ENCODE results near the gene FTCD. TPM values are rescaled to one million over a fixed set of nuclear protein-coding genes. Genes with fewer than 3 reads are reported as not detected.
A peak's percentile ranks its signal among the peaks of the same experiment; 100 is the strongest.

Gene FTCD
- total RNA-seq, 4 donors from 2014 or later, result 0.29 TPM; not detected in 3

DNA sequence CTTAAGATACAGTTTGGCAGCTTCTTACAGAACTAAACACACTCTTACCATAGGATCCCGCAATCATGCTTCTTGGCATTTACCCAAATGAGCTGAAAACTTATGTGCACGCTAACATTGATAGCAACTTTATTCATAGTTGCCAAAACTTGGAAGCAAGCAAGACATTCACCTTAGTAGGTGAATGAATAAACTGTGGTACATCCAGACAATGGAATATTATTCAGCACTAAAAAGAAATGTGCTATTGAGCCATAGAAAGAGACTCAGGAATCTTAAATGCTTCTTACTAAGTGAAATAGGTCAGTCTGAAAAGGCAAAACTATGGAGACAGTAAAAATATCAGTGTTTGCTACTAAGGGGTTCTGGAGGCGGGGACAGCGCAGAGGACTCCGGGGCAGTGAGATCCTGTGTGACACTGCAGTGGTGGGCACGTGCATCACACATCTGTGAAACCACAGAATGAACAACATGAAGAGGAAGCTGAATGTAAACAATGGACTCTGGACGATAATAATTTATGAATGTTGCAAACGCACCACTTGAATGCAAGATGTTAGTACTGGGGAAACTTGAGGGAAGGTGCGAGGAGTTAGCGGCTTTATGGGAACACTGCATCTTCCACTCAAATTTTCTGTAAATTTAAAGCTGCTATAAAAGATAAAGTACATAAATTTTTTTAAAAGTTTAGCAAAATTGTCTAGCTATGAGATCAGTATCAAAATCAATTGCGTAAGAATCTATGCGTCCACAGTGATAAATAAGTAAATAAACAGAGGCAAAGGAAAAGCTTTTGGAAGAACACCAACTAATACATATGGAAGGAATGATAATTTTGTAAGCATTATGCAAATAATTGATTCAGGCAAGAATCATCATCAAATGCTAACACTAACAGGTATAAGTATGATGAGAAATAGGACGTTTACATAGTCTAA lies 44.3 kb upstream of the FTCD start:
- no peak for DNase-seq (ENCODE audit: low spot score in 2 of 2)
- intact Hi-C loops (cut with DNase I; ENCODE audit: low total_unique reads), result no loop called here
- WGBS, 2 donors, result 81 to 87% methylated on average over 13 of the region's 13 CpGs
- TF ChIP-seq POLR2A (IDR thresholded peaks at IDR 0.05), result no peak
- TF ChIP-seq, protein P1, sequence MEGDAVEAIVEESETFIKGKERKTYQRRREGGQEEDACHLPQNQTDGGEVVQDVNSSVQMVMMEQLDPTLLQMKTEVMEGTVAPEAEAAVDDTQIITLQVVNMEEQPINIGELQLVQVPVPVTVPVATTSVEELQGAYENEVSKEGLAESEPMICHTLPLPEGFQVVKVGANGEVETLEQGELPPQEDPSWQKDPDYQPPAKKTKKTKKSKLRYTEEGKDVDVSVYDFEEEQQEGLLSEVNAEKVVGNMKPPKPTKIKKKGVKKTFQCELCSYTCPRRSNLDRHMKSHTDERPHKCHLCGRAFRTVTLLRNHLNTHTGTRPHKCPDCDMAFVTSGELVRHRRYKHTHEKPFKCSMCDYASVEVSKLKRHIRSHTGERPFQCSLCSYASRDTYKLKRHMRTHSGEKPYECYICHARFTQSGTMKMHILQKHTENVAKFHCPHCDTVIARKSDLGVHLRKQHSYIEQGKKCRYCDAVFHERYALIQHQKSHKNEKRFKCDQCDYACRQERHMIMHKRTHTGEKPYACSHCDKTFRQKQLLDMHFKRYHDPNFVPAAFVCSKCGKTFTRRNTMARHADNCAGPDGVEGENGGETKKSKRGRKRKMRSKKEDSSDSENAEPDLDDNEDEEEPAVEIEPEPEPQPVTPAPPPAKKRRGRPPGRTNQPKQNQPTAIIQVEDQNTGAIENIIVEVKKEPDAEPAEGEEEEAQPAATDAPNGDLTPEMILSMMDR (IDR thresholded peaks at IDR 0.05), result no peak
- no peak overlapping the region for H3K4me3 ChIP-seq (ENCODE audit: low read depth, poor library complexity, severe bottlenecking)

DNA sequence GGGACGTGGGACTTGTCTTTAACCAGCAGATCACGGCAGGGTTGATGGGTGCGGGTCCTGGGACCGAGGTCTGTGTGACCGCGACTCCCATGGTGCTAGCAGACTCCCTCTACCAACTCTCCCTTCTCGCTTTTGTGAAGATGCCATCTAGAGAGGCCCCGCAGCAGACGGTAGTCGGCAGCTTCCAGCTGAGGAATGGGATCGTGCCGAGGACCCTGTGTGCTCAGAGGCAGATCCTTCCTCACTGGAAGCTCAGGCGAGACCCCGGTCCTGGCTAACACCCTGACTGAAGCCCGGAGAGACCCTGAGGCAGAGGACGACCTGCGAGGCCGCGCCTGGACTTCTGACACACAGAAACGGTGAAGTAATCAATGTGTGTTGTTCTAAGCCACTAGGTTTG lies 41.4 kb upstream of the FTCD start:
- intact Hi-C loops (cut with DNase I; ENCODE audit: low total_unique reads), result no loop called here
- TF ChIP-seq, protein P1 (IDR thresholded peaks at IDR 0.05), result no peak
- no peak for TF ChIP-seq POLR2A (IDR thresholded peaks at IDR 0.05)
- H3K4me3 ChIP-seq (ENCODE audit: low read depth, poor library complexity, severe bottlenecking), result no peak overlapping the region
- 90 to 94% methylated on average over 20 of the region's 20 CpGs for WGBS, 2 donors
- DNase-seq (ENCODE audit: low spot score in 2 of 2), result no peak

DNA sequence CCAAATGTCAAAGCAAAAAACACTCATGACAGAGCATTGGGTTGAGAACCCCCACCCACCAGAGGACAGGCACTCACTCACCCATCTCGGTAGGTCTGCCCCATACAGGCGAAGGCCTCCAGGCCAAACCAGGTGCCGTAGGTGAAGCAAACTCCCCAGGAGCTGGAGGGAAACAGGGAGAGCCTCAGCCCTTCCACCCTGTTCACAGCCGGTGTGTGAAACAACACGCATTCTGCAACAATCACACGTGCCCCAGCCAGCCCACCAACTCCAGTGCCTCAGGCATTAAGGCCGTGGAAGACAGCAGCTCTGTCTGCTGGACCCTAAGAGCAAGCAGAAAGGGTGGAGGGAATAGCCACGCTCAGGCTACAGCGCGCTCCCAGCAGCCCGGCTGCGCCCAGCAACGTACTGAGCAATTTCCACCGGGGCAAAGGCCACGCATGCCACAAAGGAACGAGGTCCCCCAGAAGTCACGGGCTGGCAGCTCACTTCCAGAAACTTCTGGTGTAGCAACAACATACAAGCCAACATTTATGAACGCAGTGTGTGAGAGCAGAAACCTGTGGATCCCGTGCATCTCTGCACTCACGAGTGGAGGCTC lies 40.3 kb upstream of the FTCD start:
- 87 to 92% methylated on average over 20 of the region's 20 CpGs for WGBS, 2 donors
- TF ChIP-seq, protein P1 (IDR thresholded peaks at IDR 0.05), result no peak
- TF ChIP-seq POLR2A (IDR thresholded peaks at IDR 0.05), result no peak
- H3K4me3 ChIP-seq (ENCODE audit: low read depth, poor library complexity, severe bottlenecking), result no peak overlapping the region
- peak in 1 of 2 donors; percentile 77 for DNase-seq (ENCODE audit: low spot score in 2 of 2)
- intact Hi-C loops (cut with DNase I; ENCODE audit: low total_unique reads), result no loop called here

DNA sequence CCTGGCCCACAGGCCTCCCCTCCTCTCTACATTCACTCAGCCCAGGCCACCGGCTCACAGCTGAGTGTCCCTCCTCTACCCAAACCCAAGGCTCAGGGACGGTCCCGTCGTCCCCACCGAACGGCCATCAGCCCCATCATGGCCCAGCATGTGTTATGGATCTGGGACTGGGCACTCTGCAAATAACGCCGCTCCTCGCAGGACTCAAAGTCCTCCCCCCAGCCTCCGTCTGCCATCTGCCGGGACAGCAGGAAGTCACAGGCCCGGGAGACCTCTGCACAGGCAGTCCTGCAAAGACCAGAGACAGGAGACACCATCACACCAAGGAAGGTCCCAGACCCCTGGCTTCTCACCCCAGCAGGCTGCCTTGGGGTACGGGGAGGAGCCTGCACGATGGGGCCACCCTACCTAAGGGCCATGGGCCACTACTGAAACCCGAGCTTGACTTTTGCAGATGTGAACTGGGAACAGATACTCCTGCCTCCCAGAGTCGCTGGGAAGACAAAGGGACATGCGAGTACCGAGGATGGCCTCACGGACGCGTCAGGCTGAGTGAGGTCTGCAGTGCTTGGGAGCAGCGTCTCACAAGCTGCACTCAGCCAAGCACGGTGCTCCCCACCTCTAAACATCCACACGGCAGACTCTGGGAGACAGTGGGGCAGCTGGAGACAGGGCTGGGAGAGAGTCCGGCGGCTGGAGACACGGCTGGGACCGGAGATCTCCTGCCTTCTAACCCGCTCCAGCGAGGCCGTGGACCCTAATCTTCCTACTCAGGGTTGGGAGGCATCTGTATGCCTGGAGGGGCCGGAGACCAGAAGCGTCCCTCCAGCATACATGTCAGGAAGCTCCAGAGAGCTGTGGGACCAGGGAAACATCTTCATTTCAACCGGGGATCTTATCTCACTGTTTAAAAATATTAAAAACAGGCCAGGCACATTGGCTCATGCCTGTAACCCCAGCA lies 39.3 kb upstream of the FTCD start:
- no peak overlapping the region for H3K4me3 ChIP-seq (ENCODE audit: low read depth, poor library complexity, severe bottlenecking)
- intact Hi-C loops (cut with DNase I; ENCODE audit: low total_unique reads), result no loop called here
- WGBS, 2 donors, result 90 to 96% methylated on average over 27 to 31 of the region's 34 CpGs
- TF ChIP-seq, protein P1 (IDR thresholded peaks at IDR 0.05), result no peak
- no peak for TF ChIP-seq POLR2A (IDR thresholded peaks at IDR 0.05)
- DNase-seq (ENCODE audit: low spot score in 2 of 2), result peak in 1 of 2 donors; percentile 81

DNA sequence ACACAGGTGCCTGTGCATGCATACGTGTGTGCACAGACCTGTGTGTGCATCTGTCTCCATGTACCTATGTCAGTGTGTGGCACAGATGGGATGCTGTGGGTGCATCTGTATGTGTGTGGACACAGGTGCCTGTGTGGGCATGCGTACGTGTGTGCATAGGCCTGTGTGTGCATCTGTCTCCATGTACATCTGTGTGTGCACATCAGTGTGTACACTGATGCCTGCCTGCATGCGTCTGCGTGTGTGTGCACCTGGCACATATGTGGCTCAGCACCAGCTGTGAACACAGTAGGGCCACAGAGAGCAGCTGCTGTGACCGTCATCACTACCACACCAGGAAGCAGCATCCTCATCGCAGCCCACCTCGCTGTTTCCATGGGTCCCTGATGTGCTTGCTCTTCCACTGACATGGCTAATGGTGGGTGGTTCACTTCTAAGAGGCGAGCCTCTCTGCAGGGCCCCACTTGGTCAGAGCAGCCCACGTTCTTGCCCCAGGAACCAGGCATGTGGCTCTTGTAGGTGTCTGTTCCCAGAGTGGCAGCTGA lies 38.5 kb upstream of the FTCD start:
- H3K4me3 ChIP-seq (ENCODE audit: low read depth, poor library complexity, severe bottlenecking), result no peak overlapping the region
- TF ChIP-seq POLR2A (IDR thresholded peaks at IDR 0.05), result no peak
- TF ChIP-seq, protein P1 (IDR thresholded peaks at IDR 0.05), result no peak
- DNase-seq (ENCODE audit: low spot score in 2 of 2), result no peak
- intact Hi-C loops (cut with DNase I; ENCODE audit: low total_unique reads), result no loop called here
- WGBS, 2 donors, result 94 to 96% methylated on average over 10 of the region's 10 CpGs
